Body of pancreas (tissue), 4 donors: ENCODE results near the gene LYST.

Source experiments
- POLR2A ChIP-seq, 3 donors: fragments of 450-650 bp; IDR thresholded peaks; one replicate each; pipeline ENCODE4 v1.6.1; 2016; ENCODE audit warnings: antibody characterized with exemption in 3 of 3, mild to moderate bottlenecking in 2 of 3
- TF ChIP-seq, protein P1 (sequence below), 7 experiments: fragments of 450-650 bp in 4 of 7; fragments of 200-600 bp in 3 of 7; sonication (generic) in 3 of 7; IDR thresholded peaks; one replicate each; pipeline ENCODE4 v1.5.1; 2016 to 2019; ENCODE audit warnings: antibody characterized with exemption in 7 of 7

DNA sequence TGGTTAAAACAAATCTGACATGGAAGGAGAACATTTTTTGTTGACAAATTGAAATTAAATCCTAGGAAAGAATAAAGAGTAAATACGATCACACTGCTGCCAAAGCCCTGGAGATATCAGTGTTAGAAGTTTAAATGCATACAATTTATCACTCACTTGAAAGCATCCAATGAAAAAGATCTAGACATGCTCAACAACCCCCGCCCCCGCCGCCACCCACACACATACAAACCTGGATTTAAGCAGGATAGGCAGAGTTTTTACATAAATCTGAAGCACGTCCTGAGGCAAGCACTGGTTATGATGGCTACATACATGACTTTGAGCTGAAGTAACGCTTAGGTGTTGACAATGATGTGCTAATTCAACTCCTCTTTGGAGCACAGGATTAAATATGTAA is 58.5 kb downstream of the LYST start:
- TF ChIP-seq, protein P1, sequence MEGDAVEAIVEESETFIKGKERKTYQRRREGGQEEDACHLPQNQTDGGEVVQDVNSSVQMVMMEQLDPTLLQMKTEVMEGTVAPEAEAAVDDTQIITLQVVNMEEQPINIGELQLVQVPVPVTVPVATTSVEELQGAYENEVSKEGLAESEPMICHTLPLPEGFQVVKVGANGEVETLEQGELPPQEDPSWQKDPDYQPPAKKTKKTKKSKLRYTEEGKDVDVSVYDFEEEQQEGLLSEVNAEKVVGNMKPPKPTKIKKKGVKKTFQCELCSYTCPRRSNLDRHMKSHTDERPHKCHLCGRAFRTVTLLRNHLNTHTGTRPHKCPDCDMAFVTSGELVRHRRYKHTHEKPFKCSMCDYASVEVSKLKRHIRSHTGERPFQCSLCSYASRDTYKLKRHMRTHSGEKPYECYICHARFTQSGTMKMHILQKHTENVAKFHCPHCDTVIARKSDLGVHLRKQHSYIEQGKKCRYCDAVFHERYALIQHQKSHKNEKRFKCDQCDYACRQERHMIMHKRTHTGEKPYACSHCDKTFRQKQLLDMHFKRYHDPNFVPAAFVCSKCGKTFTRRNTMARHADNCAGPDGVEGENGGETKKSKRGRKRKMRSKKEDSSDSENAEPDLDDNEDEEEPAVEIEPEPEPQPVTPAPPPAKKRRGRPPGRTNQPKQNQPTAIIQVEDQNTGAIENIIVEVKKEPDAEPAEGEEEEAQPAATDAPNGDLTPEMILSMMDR (IDR thresholded peaks at IDR 0.05) = no peak
- no peak for TF ChIP-seq POLR2A (IDR thresholded peaks at IDR 0.05)
